T-helper 9 cell (primary cell): Measurements from ENCODE around the gene KERA.

Experiments used
- DNase-seq: peaks from one replicate; pipeline ENCODE4 v3.0.0-alpha.2; 2020

The KERA gene

DNA sequence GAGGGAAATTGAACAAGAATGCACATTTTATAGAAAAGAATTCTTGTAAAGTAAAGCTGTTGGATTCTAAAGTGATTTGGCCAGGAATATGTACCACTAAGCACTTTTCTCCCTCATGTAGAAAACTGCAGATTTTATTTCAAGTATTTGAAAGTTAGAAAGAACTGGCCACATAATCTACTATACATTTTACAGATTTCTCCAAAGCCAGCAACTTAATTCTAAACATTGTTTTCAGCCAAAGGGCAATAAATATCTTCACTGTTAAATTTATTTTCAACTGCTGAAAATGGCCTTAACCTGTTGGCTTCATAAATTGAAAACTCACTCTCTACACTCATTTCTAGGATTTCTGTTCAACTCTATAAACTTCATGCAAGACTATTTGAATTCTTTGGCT lies 15.6 kb upstream of the KERA start:
- no peak for DNase-seq

DNA sequence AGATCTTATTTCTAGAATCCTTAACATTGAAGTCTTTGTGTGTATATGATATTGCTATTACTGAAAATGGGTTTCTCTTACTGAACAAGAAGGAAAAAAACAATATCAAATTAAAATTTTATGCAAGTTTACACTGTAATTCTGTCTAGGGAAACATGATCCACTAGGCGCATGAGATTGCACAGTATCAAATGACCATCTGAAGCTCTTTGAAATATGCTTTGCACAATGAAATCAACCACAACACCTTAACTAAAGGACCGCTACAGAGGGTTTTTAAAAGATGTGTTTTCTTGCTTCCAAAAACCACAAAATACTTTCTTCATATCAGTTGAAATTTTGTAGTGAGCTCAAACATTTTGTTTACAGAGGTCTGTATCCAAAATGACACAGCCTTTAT lies 15.1 kb upstream of the KERA start:
- DNase-seq = no peak

DNA sequence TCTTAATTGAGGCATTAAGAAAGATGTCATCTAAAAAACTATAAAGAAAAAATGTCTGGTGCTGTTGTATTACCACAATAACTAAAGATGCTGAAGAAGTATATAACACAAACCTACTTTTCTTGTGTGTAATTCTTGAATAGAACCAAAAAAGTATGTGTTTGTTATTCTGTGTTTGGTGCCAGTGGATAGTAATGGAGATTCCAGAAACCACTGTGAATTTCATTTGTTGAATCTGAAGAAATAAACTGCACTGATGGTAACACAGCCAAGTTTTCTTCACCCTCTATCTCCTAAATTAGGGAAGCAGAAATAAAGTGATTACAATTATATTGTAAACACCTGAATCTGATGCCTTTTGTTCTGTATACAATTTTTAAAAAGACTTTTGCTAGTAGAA lies 13.1 kb upstream of the KERA start:
- DNase-seq = no peak

DNA sequence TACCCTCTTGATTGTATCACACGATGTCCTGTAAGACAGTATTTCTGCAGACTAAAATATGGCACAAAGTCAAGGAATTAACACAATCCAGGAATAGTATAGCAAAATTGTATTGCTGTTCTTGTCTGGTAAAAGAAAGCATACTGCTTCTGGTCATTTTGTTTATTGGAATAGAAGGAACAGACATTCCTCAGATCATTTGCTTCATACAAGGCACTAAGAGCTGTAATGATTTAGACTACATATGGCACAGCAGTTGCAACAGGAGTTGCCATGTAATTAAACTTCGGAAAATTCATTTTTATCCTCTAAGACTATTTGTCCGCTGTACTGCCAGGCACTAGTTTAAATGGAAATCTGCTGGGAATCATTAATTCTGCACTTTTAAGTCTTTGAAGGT lies 7.6 kb upstream of the KERA start:
- DNase-seq = no peak

DNA sequence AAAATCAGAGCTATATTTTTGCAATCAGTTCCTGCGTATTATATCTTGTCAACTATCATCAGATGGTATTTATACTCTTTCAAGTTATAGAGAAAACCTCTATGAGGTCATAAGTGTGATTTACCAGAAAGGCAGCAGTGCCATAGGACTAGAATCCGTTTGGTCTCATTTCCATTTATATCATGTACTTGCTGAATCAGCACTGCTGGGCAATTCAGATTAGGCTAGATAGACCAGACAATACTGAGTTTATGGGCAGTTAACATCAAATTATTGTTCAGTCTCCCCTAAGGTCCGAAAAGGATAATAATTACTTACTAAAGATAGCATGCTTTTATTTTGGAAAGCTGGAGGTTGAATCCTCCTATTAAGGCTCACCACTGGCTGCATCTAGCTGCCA lies 6.8 kb upstream of the KERA start:
- DNase-seq = no peak

DNA sequence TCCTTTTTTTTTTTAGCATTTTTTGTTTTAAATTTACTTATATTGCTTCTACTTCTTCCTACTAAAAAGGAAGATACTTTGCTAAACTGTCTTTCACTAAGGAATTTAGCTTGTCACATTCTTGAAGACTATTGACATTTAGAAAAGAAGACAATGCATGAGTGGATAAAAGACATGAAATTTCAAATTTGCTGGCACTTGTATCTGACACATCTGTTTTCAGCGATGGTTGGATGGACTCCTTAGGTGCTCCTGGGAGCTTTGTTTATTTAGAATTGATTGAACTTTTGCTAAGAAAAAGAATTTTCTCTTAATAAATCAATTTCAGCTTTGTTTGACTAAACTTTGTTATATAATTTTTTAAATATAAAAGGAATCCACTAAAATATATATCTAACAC lies 3.3 kb upstream of the KERA start:
- DNase-seq = no peak

DNA sequence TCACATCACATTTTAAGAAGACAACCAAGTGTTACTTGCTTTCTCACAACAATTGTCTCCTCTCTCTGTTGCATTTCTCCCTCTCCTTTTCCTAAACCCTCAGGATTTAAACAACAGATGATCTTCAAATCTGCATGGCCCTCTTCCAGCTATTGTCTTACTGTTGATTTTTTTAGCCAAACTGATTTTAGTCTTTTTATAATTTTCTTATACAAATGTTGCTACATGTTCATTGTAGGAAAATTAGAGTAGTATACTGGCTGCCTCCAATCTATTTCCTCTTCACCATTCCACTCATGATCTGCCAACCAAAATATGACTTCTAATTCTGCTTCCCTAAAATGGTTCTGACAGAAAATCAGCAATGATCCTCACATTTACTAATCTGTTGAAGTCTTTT lies 1.4 kb upstream of the KERA start:
- DNase-seq = no peak

DNA sequence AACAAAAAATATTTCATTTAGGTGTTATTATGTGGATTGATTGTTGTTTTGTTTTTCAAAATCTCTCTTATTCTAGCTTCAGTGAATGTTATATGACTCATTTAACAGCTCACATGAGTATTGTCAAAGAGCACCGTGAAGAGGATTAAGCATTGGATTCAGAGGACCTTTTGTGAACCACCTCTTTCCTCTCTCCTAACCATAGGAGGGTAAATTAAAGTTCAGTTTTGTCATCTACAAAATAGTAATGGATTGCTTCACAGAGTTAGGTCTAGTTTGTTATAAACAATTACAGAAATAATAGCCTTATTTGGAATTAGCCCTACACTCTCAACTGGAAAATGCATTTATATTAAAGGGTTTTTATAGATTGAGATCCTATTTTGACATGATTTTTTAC lies 962 bp upstream of the KERA start:
- DNase-seq = no peak

DNA sequence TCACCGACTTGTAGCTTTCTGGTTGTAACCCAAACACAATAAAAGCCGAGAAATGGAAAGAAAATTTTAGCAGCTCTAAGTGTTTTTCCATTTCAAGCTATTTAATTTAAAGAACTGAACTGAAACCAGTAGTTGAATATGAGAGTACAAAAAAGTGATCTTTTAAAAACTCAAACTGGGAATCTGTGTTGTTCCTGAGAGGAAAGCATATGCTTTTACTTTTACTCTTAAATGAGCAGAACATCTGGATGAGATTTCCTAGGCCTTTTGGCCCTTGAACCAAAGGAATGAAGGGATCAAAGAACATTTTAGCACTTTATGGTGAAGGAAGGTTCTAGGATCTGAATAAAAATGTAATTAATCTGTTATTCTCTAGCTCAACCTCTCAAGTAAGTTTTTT lies 1.3 kb downstream of the KERA start:
- DNase-seq = no peak

DNA sequence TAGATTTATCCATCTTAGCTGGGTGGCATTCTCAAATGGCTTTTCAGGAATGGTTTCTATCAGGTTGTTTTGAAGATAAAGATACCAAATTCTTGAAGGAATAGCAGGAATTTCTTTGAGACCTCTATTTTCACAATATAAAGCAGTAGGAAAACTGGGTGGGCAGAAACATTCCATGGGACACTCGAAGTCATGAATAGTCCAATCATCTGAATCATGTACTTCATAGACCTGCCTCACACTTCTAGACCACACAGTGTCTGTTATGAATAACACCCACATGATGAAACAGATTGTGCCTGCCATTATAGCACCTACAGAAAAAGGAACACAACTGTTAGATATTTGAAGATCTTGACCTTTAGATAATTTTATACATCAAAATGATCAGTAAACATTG lies 1.8 kb downstream of the KERA start:
- no peak for DNase-seq

DNA sequence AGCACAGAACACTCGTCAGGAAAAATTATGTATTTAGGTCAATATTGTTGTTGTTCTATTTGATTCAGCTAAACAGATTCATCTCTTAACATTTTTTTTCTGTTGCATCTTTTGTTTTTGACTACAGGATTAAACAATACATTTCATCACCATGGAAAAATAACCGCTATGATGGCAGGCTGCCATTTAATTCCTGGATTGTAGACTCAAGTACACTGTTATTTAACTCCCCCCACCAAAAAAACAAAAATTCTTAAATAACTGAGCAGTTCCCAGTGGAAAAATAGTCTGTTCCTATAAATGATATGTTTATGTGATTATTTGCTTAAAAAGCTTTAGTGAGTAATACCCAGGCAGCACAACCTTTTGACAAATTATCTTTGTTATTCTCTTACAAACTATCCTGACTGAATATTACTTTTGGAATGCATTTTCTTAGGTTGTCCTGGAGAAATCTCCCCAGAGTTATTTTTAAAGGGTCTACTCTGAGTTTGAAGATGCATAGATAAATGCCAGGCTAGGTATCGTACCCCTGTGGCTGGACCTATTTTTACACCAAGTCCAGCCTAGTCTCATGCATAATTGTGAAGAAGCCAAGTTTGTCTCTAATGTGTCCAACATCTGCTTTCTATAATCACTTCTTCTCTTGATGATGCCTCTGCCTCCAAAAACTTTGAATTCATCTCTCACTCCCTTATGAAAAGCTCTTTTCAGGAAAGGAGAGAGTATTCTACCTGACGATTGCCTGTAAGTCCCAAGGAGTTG lies 3.7 kb downstream of the KERA start:
- DNase-seq = no peak

DNA sequence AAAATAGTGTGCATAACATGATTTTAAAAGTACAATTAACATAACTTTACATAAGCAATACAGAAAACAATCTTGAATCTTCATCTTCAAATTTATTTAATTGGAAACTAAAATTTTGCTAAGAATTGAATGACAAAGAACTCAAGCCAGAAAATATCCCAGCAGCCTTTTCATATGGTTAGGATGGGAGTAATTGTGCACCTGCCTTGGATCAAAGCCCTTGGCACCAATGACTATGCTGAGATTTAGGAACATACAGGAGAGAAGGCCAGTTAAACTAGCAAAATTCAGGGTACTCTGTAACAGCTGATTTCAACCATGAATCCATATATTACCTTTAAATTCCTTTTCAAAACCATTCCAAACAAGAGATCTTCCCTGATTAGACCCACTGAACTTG lies 5.8 kb downstream of the KERA start:
- no peak for DNase-seq

DNA sequence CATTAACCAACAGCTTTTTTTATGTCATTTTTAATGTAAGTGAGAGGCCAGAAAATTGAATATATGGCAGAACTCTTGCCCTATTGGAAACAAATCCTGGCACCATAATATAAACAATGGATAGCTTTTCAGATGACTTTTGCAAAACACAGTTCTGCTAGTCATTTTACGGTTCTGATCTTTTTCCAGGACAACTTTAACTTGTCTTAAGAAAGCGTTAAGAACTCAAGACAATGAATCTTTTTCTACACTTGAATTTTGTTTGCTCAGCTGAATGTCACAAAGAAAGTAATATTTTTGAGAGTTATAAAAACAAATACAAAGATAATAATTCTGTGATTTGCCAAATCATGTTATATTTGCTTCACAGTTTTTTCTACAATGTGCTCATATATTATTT lies 13.2 kb downstream of the KERA start:
- DNase-seq = no peak

DNA sequence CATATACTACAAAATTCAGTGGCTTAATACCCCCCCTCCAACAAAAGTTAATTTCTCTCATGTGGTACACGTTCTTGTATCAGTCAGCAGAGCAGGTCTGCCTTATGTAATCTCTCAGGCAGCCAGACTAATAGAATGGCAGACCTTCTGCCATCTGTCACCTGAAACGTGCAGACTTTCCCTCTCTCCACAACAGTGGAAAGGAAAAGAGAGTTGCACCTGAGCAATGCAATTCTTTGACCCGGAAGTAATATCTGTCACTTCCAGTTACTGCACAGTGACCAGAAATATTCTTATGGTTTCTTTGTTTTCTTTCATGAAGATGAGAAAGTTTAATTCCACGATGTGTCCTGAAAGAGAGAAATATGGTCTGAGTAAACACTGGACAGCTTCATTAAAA lies 14.4 kb downstream of the KERA start:
- no peak for DNase-seq

DNA sequence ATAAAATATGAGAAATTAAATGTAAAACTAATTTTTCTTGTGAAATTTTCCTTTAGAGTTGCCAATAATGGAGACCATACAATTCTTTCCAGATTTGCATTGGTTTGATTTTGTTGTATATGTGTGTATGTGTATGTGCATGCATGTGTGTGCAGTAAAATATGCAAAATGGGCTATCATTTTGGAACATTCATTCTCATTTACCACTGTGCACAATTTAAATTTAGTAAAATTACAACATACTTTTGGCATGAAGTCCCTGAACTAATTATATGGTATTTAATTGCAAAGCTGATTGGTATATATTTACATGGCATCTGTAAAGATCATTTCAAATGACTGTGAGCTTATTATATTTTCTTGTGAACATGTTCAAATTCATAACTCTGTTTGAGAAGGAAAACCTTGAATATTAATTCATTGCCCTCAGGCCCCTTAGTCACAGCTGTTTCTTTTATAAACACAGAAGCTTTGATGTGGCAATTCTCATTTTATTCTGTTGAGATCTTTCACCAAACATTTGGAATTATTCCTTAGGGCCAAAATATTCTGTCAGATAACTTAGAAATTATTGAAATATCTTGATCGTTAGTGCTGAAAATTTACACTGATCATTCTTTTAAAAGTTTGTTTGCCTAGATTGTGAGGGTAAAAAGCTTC lies 17.6 kb downstream of the KERA start:
- no peak for DNase-seq

DNA sequence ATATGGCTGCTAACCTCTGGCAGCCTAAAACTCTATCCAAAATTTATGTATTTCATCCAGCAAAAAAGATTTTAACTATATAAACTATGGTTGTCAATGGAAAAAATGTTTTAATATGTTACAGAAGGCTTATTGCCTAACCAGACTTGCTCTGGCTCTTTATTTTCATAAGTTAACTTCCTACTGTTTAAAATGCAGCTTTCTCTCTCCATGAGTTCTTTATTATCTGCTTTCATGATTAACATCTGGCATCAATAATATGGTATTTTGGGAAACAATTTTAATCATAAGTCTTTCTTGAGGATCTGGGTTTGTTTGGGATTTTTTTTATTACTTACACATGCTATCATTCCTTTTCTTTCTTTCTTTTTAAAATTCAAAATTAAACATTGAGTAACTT lies 20.5 kb downstream of the KERA start:
- DNase-seq = no peak

DNA sequence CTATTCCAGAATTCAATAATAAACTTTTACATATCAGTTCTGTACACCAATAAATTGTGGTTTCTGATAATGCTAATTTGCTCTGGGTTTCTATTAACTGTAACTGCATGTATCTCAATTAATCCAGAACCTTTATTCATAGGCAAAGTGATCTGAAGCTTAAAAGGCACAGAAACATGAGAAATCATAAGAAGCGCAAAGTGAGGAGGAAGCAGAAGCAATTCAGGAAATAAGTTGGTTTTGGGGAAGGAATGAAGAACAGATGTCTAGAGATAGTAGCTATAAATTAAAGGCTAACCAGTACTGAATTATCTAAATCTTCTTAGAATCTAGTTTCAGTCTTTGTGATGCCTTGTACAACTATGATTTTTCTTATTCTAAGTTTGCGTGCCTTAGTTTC lies 24.6 kb downstream of the KERA start:
- DNase-seq = no peak

DNA sequence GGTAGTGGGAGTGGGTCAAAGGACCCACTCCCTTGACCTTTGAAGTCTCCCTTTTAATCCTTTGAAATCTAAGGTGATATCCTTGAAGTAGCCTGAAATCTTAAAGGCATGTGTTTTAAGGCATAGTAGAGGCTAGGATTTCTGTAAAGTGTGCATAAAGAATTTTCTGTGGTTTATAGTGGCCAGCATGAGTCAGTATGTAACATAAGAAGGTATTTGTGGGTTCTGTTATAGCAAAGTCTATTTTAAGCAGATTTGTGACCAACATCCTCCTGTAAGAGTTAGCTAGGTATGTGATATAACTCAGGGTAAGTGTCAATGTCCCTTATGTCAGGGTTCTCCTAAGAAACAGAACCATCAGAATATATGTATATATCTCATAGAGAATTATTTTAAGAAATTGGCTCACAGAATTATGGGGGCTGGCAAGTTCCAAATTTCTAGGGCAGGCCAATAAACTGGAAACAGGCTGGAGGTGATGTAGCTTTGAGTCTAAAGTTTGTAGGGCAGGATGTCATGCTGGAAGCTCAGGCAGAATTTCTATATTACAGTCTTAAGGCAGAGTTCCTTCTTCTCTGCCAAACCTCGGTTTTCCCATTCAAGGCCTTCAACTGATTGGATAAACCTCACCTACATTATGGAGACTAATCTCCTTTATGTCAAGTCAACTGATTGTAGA lies 34.4 kb downstream of the KERA start:
- DNase-seq = no peak

DNA sequence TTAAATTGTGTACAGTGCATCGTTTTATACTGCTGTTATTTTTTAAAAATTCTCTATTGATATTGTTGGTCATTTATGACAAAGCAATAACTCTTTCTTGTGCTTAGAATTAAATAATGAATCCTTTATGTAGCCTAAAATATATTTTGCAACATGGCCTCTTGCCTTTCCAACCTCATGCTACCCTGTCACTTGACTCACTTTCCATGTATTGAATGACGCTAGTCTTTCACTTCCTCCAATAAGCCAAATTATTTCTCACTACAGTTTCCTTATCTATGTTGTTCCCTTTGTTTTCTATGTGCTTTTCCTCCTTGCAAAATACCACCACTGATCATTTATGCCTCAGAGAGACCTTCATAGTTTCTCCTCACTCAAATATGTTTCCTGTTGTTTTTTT lies 36.7 kb downstream of the KERA start:
- DNase-seq = no peak

DNA sequence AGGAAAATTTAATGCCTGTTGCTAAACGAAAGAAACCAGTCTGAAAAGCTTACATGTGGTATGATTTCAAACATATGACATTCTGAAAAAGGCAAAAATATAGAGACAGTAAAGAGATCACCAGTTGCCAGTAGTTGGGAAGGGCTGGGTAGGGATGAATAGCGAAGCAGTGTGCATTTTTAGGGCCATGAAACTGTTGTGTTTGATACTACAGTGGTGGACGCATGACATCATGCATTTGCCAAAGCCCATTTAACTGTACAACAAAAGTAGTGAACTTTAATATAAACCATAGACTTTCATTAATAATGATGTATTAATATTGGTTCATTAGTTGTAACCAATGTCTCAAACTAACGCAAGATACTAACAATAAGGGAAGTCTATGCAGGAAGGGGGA lies 38.4 kb downstream of the KERA start:
- no peak for DNase-seq

DNA sequence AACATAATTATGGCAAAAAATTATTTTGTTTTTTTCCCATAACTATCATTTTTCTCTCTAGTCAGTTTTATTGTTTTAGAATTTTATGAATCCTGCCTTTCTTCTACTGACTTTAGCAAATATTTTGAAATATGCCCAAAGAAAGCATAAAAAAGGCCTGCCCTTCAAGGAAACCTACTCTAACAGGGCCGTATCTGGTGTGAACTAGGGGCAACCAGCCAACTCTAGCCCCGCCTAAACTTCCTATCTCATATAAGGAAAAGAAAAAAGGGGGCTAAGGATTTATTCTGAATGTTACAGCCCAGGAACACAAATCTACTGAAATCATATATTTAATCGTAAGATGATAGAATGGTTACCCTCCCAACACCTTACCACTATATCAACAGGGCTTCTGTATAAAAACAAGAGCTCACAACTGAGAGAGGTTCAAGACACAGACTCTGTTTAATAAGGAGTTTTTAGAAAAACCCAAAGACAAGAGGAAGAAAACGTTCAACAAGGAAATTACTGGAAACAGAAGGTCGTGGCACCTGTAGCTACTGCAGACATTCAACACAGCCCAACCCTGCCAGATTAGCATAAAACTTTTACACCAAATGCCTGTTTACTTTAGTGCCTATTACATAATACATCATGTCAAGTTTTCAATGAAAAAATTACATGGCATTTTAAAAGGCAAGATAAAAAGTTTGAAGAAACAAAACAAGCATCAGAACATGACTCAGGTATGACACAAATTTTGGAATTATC lies 40.1 kb downstream of the KERA start:
- DNase-seq = no peak

DNA sequence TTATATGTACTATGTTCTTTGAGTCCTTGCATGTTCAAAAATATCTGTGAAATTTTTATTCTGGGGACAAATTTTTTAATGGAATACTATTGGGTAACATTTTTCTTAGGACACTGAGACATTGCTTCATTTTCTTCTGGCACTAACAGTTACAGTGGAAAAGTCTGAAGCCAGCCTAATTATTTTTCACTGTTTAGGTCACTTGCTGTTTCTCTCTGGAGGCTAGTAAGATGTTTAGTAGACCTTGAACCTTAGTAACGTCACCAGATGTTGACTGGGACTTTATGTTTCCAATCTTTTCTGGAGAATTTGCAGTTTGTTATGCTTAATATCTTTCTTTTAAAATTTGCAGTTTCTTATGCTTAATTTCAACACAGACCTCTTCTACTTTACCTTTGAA lies 40.8 kb downstream of the KERA start:
- DNase-seq = no peak

DNA sequence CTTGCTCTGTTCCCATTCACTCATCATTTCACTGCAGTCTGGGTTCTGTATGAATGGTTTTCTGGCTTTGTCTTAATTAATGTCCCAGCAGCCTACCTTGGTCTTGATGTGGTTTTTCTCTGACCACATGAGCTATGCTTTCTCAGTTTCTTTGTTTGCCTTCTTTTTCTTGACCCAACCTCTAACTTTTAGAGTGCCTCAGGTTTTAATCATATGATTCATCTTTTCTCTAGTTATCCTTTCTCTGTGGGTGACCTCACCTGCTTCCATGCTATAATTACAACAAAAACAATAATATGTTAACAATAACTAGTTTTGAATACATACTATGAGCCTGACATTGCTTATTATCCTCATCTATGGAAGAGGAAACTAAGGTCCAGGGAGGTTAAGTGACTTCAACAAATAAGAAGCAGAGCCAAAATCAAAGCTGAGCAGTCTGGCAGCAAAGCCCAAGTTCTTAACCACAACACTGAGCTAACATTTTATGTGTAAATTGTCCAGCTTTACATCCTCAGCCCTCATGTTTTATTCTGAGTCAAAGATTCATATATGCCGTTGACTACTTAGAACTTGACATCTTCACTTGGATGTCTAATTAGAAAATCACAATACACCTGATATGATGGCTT lies 48.4 kb downstream of the KERA start:
- DNase-seq = no peak
